HG03558 (cell line): Measurements from ENCODE around the gene WDR64.
"Not testable (repeated sequence)": the region's sequence is repeated elsewhere in the genome, so short reads cannot be mapped to it uniquely, and the experiment has no call there.

Source experiments
- ATAC-seq: cut with Tn5 transposase; IDR thresholded peaks from one replicate; pipeline ENCODE4 v1.9.1; 2021; ENCODE audit warnings: moderate number of reproducible peaks; ENCODE audit not compliant: unreplicated experiment; ENCODE audit errors: extremely low read depth

The WDR64 gene

DNA sequence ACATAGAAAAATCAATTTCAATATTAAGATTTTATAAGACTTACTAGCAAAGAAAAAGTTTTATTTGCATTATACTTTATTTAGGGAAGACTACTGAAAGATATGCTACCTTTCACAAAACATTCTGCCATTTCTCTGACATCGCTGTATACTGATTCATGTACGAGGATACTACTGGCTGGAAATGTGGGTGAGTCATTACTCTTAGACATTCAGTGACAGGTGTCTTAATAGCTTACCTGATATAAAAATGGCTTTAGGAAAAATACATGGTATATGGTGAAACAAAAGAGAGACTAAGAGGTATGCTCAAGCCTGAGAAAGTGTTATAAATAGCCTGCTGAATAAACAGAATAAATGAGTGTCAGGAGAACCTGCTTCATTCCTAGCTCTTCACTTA lies 122.9 kb downstream of the WDR64 start:
- no peak for ATAC-seq

DNA sequence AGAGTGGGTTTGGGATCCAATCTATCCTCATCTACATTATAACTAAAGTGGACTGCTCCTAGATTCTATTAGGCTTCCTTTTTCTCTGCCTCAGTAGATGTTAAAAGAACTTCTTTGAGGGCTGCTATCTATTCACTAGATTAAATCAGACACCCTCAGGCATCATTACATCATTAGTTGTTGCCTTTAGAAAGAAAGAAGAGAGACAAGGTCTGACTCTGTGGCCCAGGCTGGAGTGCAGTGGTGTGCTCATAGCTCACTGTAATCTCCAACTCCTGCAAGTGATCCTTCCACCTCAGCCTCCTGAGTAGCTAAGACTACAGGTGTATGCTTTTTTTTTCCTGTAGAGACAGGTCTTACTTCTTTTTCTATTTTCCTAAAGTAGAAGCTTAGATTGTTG lies 124.8 kb downstream of the WDR64 start:
- ATAC-seq, result no peak

DNA sequence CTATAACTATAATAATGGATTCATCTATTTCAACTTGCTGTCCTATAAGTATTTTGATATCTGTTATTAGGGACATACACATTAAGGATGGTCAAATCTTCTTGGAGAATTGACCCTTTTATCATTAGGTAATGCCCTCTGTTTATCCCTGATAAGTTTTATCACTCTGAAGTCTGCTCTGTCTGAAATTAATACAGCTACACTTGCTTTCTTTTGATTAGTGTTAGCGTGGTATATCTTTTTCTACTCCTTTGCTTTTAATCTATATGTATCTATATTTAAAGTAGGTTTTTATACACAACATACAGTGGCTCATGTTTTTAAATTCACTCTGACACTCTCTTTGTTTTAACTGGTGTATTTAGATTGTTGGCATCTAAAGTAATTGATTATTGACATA lies 126.0 kb downstream of the WDR64 start:
- no peak for ATAC-seq

DNA sequence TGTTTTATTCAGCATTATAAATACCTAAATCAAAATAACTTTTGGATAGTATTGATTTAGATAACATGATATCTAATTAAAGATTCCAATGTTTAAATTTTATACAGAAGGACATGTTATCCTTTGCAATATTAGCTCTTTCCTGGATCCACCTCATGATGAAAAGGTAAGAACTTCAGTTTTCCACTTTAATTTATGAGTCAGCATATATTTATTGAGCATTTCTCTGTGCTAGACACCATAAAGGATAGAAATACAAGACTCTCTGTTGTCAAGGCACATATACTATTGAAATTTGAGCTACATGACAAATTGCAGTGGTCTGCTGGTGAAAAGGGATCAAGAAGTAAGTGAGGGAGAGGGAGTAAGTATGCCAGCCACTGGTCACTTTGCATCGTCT lies 127.8 kb downstream of the WDR64 start:
- ATAC-seq, result no peak

DNA sequence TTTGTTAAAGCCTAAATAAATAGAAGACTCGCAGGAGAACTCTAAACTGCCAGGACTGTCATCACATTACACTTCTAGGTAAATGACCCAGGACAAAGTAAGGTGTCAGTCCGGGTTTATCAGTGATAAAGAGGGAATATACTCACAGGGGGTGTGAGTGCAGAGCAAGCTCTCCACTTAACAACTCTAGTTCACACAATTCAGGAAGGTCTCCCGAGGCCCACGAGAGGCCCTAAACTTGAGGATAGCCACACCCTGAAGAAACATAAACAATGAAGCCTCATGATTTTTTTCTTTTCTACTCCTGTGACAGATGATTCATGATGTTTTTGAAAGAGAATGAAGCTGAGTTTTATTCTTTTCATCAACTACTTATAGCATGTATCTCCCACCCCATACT lies 130.3 kb downstream of the WDR64 start:
- ATAC-seq, result no peak

DNA sequence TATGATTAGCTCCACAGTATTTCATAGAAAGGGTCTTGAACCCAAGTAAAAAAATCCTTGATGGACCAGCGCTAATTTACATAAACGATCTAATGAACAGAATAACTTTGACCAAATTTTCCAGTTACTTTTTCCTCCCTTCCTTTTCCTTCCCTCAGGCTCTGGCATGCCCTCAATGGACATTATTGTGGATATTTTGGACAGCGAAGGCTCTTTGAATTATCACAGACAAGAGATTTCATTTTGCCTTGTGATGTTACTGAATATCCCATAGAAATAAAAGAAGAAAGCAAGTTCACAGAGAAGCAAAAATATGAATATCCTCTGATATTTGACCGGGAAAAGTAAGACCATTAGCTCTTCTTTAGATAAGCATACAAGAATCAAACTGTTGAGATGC lies 135.6 kb downstream of the WDR64 start:
- ATAC-seq, result no peak

DNA sequence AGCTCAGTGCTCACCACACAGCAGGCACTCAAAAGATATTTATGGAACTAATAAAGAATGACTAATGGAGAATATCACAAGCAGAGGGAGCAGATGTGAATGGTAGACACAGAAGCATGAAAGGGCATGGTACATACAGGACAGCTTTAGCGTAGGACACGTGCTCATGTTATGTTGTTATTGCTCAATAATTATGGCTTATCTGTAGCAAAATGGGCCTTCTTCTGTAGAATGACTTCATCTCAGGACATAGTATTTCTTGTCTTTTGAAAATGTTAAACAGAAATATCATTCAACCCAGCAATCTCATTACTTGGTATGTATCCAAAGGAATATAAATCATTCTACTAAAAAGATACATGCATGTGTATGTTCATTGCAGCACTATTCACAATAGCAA lies 137.0 kb downstream of the WDR64 start:
- ATAC-seq, result no peak

DNA sequence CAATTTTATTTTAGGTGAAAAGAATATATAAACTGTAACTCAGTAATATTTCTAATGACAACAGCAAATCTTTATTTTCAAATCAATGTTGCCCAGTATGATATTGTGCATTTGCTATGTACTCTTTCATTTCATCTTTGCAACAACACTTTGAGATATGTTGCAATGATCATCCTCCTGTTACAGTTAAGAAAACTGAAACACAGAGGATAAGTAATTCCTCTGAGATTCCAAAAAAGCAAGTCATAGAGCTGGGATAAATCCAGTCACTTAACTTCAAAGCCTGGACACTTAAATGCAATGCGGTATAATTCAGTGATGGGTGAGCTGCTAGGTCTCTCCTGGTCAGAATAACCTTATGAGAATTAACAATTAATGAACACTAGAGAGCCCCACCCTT lies 147.3 kb downstream of the WDR64 start:
- ATAC-seq, result no peak

DNA sequence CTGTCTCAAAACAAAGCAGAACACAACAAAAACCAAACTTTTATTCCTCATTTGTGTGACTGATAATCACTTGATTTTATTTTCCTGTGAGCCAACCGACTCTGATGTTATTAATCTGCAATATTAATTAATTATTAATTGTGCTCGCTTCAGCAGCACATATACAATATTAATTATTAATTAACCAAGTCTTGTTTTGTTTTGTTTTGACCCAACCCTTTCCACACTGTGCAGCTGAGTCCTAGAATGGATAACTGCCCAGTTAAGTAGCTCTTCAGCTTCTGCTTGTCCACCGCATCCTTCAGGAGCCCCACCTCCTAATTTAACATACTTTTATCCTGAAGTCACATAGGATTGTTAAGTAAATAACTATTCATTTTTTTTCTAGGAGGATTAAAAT lies 148.6 kb downstream of the WDR64 start:
- ATAC-seq, result no peak

DNA sequence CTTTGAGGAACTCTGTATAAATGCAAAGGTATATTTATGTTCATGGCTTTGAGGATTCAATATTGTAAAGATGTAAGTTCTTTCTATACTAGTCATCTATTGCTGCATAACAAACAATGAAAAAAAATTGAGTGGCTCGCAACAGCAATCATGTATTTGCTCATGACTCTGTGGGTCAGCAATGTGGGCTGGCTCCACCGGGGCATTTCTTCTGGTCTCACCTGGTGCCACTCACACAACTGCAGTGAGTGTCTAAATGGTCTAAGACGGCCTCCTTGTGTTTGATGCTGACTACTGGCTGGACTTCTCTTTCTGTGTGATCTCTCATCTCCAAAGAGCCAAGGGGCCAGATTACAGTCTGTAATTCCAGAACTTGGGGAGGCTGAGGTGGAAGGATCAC lies 150.8 kb downstream of the WDR64 start:
- no peak for ATAC-seq

DNA sequence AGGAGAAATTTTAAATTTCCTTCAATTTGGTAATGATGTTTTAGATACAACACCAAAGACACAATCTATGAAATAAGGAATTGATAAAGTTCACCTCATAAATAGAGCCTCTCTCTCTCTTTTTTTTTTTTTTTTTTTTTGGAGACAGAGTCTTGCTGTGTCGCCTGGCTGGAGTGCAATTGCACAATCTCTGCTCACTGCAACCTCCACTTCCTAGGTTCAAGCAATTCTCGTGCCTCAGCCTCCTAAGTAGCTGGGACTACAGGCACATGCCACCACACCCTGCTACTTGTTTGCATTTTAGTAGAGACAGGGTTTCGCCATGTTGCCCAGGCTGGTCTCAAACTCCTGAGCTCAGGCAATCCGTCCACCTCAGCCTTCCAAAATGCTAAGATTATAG lies 152.6 kb downstream of the WDR64 start:
- ATAC-seq, result not testable (repeated sequence)

DNA sequence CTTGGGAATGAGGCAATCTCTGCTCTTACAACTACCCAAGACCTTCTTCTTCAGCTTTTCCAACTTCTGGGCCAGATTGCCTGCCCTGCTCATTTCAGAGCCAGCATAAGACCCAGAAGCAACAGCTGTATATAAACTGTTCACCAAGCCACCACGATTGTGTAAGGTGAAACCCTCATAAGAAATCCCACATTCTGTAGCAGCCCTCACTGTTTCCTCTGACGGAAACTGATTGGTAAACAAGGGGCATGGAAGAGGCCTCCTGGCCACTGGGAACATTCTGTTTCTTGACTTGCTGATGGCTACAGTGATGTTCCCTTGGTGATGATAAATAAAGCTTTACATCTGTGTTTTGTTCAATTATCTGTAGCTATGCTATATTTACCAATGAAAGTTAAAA lies 156.2 kb downstream of the WDR64 start:
- ATAC-seq, result no peak

DNA sequence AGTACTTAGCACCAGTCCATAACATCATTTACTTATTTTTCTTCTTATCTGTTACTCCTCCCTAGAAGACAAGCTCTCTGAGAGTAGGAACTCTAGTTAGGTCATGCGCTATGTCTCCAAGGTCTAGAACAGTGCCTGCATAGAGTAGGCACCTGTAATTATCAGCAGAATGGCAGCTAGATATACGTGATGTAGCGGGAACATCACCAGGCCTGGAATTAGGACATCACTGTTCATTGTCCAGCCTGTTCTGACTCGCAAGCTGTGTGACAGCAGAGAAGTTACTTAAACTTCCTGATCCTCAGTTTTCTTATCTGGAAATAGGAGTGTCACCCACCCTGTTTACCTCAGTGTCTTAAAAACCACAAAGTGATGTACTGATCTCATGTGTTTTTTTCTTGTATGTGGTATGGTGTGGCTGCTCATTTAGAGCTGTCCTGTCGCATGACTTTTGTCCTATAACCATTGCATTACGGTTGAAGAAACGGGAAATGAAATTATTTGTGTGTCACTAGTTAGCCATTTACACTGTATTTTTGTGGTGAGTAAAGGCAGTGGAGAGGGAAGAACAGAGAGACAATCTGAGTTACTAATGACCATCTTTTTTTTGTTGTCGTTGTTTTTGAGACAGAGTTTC lies 158.8 kb downstream of the WDR64 start:
- ATAC-seq, result peak; percentile 68

DNA sequence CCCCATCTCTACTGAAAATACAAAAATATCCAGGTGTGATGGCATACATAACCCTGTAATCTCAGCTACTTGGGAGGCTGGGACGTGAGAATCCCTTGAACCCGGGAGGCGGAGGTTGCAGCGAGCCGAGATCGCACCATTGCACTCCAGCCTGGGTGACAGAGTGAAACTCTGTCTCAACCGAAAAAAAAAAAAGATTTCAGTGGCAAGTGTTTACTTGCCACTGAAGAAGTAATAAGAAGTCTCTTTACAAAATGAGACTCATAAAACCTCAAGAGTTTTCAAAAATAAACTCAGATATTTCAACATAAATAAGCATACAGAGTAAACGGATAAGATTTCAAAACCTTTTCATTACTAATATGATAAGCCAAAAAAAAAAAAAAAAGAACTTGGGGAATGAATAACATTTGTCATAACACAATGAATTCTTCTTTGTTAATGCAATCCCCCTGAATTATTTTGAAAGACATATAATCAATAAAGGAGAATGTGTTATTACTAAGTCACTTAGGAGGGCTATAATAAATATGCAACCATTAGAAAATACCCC lies 161.8 kb downstream of the WDR64 start:
- ATAC-seq, result no peak

DNA sequence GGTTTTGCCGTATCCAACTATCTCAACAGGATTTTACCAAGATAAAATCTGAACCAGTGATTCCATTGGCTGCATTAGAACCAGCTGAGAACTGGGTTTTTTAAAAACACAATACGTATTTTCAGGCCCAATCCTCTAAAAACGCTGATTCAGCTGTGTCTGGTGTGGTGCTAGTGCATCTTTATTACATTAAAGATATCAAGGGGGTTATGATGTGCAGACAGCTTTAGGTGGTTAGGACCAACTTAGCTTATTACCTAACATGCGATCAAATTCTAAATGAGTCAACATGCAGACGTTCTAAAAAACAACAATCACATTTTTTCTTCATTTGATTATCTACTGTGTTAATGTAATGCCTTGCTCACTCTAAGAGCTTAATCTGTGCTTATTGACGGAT lies 163.9 kb downstream of the WDR64 start:
- no peak for ATAC-seq

DNA sequence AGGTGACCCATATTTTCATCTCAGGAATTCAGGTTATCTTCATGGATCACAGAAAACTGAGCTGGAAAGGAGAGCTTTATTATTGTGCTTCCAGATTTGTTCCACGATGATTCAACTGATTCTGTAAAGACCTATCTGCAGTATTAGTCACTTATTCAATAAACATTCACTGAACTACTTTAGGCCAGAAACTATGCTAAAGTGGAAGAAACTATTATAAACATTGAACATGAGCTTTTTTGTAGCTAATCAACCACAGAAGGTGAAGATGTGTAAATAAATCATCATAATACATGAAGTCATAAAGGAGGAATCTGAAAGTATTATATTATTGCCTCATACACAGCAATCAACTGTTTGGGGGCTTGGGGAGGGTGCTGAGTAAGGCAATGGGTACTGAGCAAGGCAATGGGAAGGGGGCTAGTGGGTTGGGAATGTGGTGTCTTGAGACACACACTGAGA lies 165.3 kb downstream of the WDR64 start:
- no peak for ATAC-seq

DNA sequence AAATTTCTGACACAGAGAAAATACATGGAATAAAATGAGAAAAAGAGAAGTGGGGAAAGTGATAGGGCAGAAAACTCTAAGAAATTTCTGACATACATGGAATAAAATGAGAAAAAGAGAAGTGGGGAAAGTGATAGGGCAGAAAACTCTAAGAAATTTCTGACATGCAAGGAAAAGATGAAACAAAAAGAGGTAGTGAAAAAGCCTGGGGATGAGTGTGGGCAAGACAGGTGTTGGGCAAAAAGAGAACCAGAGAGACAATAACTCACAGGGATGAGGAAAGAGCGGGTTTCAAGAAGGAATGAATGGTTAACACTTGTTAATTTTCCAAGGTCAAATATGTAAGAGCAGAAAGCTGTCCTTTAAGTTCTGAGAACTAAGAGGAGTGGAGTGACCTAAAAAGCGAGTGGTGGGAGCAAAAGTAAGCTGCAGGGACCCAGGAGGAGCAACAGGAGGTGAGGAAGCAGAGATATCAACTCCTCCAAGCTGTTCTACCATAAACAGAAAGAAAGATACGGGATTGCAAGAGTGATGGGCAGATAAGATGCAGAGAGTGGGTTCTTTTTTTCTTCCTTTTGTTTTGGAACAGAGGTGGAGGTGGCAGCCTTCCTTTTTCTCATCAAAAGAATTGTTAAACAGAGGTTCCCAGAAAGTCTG lies 166.0 kb downstream of the WDR64 start:
- ATAC-seq, result no peak

DNA sequence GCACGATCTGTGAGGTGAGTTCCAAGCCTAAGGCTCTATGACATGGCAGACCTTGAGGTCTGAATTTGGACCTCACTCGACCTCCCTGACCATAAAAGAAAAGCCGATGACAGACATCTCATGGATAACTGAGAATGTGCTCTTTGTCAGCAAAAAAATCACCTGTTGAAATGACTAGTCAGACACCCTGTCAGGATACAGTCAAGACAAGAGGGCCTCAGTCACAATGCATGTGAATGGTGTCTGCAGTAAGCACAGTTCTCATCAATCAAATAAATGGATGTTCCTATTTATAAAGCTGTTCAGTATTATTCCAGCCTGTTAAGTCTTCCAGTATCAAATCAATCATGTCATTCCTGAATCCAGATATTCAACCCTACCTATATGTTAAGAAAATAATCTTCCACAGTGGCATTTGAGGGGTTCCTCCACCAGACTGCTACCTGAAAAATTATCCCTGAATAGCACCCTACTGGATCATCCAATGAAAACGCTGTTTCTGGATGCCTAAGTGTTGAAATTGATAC lies 167.3 kb downstream of the WDR64 start:
- ATAC-seq, result no peak

DNA sequence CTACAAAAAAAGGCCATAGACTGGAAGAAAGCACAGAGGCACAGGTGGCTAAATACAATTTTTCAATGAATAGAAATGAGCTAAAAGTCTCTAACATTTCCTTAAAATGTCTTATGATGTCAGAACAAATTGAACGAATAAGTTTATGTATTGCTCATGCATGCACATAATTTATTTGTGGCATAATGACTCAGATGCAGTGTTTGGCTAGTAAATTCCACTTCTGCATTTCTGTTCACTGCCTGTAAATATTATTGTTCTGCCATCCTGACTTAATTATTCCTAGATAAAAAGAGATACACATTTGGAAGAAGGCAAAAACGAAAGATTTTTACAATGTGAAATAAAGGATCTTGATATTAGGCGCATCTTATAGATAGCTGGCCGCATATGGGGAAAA lies 169.3 kb downstream of the WDR64 start:
- ATAC-seq, result no peak

DNA sequence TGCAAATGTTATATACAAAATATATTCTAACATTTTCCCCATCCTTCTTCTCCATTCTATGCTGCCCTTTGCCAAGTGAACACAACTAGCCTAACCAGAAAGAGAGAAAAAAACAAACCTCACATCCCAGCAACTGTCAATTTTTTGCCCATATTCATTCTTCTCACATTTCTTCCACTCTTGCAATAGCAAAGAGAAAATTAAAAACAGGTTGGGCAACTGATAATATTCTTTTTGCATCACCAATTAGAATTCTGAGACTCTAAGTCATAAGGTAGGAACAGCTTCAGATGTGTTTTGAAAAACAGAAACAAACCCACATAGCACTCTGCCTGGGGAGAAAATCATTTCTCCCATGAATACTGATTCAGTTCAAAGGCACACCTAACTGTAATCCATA lies 170.8 kb downstream of the WDR64 start:
- ATAC-seq, result no peak

DNA sequence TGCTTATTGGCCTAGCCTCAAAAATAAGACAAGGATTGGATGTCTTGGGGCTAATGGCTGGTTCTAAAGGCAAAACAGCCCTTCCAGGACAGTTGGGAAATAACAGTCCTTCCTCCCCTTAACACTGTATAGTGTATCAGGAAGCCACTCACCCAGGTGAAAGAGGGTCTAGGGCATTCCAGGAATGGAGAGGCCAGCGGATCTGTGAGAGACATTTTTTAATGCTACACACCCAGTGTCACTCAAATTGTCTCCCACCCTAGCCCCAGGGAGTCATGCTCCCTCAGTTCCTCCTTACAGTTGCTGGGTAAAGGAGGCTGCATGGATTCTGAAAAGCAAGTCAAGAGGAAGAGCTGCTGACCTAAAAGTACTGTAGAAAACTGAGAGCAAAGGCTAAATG lies 171.8 kb downstream of the WDR64 start:
- ATAC-seq, result no peak

DNA sequence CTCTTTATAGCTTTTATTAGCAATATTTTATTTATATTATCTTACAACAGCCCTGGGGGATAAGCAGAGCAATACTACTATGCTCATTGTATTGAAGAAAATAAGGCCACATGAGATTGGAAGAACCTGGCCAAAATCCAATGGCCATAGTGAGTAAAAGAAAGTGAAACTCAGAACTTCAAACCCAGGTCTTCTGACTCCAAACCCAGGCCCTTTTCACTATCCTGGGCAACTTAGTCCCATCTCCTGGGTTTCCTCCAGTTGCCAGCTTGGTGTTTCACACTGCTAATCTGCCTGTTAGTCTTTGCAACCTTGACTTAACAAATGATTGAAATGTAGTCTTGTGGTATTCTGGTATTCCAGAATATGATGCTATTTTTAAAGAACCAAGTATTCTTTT lies 173.5 kb downstream of the WDR64 start:
- ATAC-seq, result no peak
